NCI-H2029 (cell line): ENCODE measurements around the gene MET.
"Not testable (repeated sequence)": the region's sequence is repeated elsewhere in the genome, so short reads cannot be mapped to it uniquely, and the experiment has no call there.

Experiments
- DNase-seq: peaks from one replicate; lab custom pipeline; 2025; lab: John Stamatoyannopoulos, UW

The MET gene

DNA sequence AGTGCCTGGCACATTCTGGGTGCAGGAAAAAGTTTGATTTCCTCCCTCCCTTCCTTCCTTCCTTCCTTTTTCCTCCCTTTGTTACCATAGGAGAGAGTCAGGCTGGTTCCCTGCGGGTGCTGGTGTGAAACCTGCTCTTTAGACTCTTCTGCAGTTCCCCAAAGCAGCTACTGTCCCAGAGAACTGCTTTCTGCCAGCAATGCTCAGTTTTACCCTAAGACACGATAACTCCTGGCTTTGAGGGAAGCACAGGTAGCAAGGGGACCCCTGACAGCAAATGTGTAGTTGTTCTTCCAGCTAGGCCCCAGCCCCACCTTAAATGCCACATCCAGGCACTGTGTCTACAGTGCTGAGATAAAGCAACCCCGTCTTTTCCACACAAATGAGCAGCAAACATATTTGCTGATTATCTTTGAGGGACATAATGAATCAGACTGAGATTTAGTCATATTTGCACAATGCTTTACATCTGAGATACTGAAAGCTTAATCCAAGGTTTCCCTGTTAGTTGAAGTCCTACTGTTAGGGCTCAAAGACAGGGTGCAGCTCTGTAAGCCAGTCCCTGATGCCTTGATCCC, 55.5 kb downstream of the MET start:
- no peak for DNase-seq

DNA sequence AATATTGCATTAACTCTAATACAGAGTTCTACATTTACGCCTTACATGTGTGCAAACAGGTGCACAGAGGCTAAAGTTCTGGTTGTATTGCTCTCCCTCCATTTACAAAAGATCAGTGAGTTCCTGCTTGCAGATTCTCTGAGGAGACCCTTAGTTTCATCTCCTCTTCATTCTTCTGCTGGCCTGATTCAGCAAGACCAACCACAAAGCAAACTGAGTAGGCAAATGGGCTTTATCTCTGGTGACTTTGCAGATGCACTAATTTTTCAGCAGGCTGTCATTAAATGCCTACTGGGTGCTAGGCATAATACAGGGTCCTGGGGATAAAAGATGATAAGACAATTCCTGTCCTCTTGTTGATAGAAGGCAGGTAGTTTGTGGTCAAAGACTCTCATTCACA, 56.4 kb downstream of the MET start:
- DNase-seq: no peak

DNA sequence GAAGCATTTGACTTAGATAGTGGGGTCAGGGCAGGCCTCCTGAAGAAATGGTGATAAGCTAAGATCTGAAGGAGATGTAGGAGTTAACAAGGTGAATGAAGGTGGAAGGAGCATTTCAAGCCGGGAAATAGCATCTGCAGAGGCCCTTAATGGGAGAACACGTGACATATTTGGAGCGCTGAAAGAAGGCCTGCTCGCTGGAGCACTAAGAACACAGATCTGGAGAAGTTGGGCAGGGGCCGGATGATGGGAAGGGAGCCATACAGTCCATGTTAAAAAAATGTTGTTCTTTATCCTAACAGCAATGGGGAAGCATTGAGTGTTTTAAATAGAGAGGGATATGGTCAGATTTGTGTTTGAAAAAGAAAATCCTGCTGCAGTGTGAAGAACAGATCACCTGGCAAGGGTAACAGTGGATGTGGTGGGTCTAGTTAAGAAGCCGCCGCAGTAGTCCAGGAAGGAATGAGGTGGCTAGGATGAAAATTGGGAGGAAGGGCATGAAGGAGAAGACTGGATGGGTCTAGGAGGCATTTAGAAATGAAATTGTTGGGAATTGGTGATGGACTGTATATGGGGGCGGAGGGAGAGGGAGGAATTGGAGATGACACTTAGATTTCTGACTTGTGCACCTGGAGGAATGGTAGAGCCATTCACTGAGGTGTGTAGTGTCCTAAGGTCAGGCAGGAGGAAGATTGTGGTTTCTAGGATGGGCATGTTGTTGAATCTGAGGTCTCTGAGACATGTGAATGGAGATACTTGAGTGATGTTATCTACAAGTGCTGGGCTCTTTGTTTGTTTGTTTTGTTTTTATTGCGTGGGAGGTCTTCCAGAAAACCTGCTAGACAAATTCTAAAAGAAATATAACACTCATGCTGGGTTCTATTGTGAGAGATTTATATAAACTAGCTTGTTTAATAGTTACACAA, 58.4 kb downstream of the MET start:
- DNase-seq: peak; percentile 52

DNA sequence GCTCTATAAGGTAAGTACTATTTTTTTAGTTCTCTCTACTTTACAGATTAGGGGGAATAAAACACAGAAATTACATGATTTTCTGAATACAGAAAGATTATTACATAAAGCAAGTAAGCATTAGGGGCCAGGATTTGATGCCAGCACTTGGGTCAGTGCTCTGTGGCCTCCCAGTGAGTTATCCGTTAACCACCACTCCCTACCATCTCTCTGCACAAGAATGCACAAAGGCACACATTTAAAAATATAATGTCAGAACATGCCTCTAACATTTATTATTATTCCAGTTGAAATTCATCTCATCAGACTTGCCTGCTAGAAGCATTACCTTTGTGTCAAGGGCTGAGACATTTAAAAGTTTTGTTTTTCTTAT, 59.0 kb downstream of the MET start:
- no peak for DNase-seq

DNA sequence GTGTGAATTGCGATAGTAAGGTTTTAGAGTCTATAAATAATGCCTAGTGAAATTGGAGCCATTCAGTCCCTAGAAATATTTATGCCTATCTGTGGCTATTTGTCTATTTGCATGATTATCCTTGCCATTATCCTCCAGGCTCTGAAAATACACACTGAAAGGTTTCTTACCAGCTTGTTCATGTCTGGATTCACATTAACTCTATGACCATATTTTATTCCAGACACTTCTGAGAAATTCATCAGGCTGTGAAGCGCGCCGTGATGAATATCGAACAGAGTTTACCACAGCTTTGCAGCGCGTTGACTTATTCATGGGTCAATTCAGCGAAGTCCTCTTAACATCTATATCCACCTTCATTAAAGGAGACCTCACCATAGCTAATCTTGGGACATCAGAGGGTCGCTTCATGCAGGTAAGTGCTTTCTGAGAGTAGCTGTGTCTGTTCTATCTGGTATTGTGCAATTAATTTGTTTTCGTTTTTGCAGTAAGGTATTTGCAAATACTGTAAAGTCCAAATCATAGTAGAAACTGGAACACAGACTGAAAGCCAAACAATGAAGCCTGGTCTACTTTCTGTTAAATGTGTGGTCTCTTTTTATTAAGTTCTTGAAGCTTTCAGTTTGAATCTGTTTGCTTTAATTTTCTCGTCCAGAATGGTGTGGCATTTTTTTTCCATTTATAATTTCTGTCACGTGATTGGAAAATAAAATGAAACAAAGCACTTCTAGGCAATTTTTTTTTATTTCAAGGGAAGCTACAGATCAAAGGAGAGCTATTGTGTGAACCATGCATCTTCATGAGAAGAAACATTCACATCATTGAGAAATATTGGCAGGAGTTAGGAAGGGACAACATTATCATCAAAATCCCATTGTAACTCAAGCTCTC, 59.7 kb downstream of the MET start:
- DNase-seq: no peak

DNA sequence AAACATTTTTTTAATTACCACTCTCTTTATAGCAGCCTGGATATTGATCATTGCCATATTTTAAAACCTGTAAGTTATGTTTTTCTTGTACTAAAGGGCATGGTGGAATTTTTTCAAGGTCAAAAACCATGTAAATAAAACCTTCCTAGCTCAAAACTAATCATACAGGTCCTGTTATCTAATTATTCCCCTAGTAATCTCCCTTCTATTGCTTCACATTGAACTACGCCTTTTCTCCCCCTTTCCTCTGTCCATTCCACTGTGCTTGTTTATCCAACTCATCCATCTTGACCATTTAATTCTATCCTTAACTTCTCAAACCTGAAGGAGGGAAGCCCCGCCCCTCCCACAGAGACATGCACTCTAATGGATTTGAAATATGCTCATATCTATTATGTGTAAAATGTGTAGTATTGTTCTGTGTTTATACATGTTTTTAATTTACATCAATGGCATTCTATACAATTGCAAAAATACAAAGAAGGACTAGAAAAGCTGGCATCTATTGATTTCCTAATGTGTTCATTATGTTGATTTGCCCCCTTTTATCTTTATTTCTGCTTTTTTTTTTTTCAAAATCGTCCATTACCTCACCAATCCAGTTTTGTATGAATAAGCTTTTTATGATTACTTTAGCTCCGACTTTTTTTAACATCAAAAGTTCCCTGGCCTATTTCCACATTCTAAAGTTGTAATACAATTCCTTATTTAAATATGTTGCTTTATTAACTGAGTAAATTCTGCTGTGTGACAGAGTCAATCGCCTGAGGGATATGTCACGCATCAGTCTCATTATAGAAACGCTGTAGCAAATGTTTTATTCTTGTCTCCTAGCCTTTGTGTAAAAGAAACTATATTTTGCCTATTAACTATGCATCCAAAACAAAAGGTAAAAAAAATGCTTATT, 61.0 kb downstream of the MET start:
- no peak for DNase-seq

DNA sequence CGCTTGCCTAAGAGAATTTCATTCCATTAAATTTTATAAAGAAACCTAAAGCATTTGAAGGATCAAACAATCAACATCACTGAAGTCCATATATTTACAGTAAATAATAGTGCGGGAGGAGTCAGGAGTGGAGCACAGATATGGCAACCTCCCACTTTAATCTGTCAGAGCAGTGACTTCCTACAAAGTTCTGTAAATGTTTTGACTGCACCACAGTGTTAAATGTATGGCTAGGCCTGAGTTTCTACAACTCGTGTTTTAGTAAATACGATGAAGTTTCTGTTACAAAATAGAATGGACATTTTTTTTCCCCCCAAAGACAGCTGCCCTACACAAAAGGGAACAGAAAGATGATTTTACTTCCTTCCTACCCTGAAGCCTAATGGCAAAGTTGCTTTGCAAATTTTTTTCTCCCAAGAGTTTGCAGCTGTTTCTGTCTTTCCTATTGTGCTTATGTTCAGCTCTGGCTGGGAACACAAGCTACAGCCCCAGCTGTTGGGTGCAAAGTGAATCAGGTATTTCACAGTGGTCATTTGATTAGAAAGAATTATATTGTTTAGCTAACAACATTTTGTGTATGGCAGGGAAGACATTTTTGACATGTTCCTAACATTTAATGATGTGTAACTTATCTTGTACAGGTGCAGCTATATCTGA, 62.1 kb downstream of the MET start:
- no peak for DNase-seq

DNA sequence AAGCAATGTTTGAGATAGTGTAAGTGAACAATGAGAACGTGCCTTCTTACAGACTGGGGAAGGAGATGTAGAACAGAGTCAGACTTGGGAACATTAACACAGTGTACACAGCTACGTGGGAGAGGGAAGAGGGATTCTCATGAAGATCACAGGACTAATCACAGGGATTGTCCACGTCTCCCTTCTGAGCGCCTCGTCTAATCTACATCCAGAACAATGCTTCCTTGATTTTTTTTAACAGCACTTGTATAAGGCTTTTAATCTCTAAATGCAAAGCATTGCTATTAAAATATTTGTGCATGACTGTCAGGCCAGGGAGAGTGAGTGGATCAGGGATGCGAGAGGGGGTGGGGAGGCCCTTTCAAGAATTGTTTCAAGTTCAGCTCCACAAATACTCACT, 62.7 kb downstream of the MET start:
- DNase-seq: no peak

DNA sequence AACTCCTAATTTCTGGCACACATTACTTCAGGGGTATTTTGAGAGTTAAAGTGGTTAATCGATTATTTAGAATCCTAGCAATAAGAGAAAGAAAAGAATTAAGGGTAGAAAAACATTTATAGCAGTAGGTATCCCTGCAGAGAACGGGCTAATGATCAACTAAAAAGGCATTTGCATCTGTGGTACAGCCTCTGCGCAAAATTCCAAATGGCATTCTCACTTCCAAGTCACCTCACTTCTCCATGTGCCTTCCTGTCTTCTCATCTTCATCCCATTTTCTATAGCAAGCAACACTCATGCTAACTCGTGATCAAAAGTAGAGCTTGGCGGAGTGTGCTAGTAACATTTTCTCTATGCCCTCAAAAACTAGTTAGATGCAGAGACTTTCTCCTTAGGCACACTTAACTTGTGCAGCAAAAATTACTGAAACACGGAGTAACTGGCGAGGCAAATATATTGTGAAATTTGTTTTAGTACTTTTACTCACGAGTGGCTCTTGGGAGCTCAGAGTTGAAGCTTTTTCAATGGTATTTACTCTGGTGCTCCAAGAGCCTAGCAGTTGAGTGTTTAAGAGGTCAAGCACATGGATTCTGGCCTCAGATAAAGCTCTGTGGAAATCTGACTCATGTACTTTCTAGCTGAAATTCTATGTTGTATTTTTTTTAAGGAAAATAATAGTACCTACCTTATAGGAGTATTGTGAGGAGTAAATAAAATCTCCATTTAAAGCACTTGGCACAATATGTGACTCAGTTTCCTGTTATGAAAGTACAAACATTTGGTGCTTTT, 65.1 kb downstream of the MET start:
- no peak for DNase-seq

DNA sequence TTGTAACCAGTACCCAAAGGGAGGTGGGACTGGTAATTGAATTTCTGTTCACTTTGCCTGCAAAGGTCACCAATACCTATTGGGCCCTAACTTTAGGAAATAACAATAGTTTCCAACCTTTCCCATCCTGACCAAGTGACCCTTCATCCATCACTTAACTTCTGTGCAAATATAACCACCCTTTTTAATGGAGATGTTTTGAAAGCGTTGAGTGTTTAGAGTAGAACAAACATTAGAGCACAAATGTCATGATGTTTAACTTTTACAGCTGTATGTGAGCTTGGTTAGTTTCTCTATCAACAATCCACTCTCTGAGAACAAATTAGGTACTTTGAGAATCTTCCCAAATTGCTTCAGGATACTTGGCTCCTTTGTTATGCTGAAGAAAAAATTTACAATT, 66.4 kb downstream of the MET start:
- DNase-seq: no peak

DNA sequence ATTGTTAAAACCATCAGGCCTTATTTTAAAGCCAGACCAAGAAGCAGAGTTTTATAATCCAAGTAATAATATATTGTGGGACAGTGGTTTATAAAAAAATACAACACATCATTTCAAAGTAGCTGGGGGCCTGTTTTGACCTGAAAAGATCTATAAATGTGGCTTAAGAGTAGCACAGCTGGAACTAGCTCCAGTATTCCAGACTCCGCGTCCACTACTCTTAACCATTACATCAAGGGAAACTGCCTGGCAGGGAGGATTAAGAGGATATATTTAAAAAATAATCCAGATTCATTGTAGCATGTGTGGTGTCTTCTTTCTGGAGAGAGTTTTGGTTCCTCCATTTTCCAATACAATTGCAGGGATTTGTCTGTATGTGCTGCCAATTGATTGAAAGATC, 67.3 kb downstream of the MET start:
- DNase-seq: no peak

DNA sequence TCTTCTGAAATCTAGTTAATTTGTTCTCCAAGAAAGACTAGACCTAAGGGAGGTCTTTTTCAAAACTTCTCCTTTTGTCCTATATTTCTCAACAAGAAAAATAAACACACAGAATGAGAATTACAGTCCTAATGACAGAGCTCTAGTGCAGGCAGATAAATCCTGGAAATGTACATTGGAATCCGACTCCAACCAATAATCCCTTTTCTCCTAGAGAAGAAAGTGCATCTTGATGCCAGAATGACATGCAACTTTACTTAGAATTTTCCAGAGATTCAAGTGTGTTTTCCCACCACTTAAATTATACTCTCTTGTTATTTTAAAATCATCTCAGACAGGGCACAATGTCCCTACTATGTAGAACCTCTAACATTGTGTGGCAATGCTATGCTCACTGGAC, 68.2 kb downstream of the MET start:
- DNase-seq: no peak

DNA sequence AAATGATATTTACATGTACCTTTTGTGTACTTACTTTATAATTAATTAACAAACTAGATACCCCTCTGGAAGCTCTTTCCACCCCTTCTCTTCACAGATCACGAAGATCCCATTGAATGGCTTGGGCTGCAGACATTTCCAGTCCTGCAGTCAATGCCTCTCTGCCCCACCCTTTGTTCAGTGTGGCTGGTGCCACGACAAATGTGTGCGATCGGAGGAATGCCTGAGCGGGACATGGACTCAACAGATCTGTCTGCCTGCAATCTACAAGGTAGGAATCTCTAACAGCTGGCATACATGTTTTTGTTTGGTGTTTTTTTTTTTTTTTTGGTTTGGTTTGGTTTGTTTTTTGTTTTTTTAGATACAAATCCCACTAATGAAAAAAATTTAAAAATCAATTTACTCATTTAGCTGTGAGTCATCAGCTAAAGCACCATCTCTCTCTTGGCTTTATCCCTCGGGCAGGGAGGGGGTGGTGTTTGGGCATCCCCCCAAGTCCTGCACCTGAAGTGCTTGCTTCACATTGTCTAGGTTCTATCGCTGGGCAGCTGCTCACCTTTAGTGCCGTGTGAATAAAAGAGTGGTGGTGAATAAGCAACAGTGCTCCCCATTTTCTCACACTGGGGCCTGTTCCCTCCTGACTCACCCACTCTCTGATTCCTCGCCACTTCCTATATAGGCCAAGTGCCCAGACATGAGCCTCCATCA, 68.9 kb downstream of the MET start:
- peak; percentile 20 for DNase-seq

DNA sequence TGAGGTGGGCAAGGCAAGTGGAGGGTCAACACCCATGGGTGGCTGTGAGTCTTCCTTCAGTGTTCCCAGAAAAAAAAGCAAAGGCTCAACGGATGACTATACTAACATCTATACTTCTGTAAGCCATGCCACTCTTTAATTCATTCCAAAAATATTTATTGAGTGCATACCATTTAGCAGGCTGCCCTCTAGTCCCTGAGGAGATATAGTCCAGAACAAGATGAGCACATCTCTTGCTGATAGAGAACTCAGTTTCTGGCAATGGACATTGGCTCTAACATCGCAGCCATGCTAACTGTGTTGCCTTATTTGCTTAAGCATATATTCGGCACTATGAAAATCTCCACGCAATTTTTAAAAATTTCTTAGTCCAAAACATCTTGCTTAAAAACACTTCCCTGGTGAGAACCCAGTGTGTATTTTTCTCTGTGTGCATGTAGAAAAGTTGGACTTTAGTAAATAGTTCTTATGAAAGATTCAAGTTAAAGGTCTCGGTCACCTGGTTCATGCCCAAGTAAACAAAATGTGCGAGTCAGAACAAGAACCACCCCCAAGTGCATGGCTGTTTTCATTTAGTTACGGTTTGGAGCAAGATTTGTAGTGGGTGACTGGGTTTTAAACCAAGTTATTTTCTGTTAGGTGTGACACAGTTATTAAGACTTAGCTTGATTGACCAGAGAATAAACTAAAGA, 69.8 kb downstream of the MET start:
- DNase-seq: no peak

DNA sequence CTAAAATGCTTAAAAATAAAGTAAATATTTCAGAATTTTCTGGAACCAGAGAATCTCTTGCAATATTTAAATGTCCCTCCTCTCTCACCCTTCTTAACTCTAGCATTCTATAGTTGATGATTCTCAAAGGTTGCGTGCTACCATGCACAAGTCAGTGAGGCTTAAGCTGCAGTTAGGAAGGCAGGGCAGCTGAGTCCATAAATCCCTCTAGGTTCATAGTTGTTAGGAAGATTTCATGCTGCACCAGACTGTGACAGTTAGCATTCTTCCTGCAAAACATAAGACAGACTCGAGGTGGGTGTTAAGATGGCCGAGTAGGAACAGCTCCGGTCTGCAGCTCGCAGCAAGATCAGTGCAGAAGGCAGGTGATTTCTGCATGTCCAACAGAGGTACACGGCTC, 70.6 kb downstream of the MET start:
- DNase-seq: no peak

DNA sequence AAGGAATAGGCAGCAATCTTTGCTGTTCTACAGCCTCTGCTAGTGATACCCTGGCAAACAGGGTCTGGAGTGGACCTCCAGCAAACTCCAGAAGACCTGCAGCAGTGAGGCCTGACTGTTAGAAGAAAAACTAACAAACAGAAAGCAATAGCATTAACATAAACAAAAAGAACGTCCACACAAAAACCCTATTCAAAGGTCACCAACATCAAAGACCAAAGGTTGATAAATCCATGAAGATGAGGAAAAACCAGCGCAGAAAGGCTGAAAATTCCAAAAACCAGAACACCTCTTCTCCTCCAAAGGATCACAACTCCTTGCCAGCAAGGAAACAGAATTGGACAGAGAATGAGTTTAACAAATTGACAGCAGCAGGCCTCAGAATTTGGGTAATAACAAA, 71.8 kb downstream of the MET start:
- not testable (repeated sequence) for DNase-seq

DNA sequence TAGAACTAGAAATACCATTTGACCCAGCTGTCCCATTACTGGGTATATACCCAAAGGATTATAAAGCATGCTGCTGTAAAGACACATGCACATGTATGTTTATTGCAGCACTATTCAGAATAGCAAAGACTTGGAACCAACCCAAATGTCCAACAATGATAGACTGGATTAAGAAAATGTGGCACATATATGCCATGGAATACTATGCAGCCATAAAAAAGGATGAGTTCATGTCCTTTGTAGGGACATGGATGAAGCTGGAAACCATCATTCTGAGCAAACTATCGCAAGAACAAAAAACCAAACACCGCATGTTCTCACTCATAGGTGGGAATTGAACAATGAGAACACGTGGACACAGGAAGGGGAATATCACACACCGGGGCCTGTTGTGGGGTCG, 74.4 kb downstream of the MET start:
- DNase-seq: not testable (repeated sequence)

DNA sequence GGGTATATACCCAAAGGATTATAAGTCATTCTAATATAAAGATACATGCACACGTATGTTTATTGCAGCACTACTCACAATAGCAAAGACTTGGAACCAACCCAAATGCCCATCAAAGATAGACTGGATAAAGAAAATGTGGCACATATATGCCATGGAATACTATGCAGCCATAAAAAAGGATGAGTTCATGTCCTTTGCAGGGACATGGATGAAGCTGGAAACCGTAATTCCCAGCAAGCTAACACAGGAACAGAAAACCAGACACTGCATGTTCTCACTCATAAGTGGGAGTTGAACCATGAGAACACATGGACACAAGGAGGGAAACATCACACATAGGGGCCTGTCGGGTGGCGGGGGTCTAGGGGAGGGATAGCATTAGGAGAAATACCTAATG, 79.1 kb downstream of the MET start:
- DNase-seq: not testable (repeated sequence)
